HG02852 (cell line): ENCODE measurements around the gene ATIC.

Experiments used
- ATAC-seq: cut with Tn5 transposase; IDR thresholded peaks from one replicate; pipeline ENCODE4 v1.9.1; 2021; ENCODE audit warnings: mild to moderate bottlenecking, moderate library complexity; ENCODE audit not compliant: unreplicated experiment

The ATIC gene

GRCh38 chr2:215374642-215375466 lies 63.0 kb downstream of the ATIC start:
- ATAC-seq, result no peak

GRCh38 chr2:215375467-215375830 lies 63.6 kb downstream of the ATIC start:
- no peak for ATAC-seq

DNA sequence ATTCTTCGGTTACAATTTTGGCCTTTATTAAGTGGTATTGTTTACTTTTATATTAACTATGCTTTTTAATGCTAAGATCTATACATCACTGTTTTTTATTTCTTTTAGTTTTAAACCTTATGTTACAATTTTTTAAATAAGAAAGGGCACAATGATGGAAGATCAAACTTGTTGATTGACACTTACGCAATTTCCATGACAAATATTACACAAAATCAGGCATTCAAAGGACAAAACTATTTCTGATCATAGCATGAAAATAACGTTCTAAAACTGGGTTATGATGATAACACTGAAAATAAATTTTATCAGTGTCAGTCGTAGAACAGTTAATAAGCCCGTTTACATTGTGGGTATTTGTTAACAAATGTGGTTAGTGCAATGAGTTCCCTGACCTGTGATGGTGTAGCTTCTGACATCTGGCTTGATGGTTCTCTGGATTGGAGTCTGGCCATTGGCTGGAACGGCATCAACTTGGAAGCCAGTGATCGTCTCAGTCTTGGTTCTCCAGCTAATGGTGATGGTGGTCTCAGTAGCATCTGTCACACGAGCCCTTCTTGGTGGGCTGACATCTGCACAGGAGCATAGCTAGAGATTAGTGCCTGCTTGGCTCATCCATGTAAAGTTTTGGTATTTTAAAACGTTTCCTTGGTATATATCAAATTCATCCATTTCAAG lies 64.4 kb downstream of the ATIC start:
- ATAC-seq, result no peak

DNA sequence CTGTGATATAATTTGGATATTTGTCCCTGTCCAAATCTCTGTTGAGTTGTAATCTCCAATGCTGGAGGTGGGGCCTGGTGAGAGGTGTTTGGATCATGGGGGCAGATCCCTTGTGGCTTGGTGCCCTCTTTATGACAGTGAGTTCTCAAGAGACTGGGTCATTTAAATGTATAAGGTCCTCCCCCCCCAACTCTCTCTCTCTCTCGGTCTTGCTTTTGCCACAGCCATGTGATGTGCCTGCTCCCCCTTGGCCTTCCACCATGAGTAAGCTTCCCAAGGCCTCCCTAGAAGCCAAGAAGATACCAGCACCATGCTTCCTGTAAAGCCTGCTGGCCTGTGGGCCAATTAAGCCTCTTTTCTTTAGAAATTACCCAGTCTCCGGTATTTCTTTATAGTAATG lies 65.4 kb downstream of the ATIC start:
- ATAC-seq, result no peak

- ATAC-seq, result no peak
These were observed 66.2 kb downstream of the ATIC start for GRCh38 chr2:215378045-215378444.

- ATAC-seq, result no peak
These were observed 67.2 kb downstream of the ATIC start for GRCh38 chr2:215379039-215379438.

GRCh38 chr2:215379948-215380347 lies 68.1 kb downstream of the ATIC start:
- no peak for ATAC-seq

GRCh38 chr2:215380699-215381098 lies 68.8 kb downstream of the ATIC start:
- ATAC-seq, result no peak

- ATAC-seq, result no peak
These were observed 70.2 kb downstream of the ATIC start for GRCh38 chr2:215382011-215382410.

- ATAC-seq, result no peak
These were observed 70.6 kb downstream of the ATIC start for GRCh38 chr2:215382480-215382879.

DNA sequence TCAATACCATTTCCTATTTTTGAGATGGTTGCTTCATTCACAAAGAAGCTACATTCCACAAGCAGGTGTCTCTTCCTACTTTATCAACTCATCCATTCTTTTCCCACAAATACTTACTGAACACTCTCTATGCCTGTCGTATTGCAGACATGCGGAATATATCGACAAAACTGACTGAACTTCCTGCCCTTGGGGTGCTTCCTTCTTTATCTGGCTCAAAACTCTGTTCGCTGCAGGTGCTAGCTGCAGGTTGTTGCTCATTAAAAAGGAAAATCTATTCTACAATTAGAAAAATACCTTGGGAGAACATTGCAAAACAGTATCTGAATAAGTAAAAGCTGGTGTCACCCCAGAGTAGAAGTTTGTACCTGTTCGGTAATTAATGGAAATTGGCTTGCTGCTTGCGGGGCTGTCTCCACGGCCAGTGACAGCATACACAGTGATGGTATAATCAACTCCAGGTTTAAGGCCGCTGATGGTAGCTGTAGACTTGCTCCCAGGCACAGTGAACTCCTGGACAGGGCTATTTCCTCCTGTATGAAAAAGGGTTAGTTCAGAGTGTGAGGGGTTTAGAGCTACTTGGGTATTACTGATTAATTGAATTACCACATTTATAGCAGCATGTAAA lies 71.9 kb downstream of the ATIC start:
- ATAC-seq, result no peak

GRCh38 chr2:215384710-215385109 lies 72.9 kb downstream of the ATIC start:
- no peak for ATAC-seq

DNA sequence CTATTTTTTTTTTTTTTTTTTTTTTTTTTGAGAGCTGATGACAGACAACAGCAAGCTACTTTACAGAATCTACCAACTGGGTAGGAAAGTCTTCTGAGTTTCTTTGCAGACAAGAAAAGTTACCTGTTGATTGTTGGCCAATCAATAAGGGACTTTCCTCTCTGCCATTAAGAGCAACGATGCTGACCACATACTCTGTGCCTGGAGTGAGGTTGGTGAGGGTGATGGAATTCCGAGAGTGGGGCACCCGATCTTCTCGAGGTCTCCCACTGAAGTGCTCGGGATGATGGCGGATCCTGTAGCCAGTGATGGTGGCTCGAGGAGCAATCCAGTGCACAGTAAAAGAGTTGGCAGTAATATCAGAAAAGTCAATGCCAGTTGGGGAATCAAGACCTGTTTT lies 74.7 kb downstream of the ATIC start:
- no peak for ATAC-seq

GRCh38 chr2:215388002-215388728 lies 76.3 kb downstream of the ATIC start:
- no peak for ATAC-seq

DNA sequence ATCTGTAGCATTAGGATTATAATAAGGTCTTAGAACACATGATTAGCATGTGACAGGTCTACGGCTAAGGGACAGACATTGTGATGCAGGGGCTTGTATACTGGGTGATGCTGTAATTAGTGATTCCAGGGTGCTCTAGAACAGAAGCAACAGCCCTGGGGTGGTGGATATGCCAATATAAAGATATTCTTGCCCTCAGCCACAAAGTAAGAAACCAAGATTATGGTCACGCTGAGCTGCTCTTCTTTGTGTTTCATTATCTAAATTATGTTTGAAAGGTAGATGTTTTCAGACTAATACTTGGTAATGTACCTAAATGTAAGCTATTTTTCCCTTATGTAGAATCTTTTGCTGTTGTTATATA lies 78.7 kb downstream of the ATIC start:
- ATAC-seq, result no peak

GRCh38 chr2:215391531-215391930 lies 79.7 kb downstream of the ATIC start:
- ATAC-seq, result no peak

DNA sequence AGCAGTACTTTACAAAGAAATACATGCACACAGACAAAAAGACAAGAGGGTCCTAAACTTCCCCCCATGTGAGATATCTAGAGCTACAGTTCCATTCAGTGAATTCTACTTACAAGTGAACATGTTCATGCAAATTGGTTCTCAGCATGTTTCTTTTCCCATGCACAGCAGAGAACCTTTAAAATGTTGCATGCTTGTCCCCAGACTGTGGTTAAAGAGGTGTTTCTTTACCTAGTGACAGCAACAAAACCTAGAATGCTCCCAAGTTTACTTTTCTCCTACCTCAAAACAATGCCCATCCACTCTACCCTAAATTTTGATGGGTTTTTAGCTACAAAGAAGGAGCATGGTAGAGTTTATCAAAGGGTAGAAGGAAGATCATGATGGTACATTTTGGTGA lies 80.3 kb downstream of the ATIC start:
- no peak for ATAC-seq

DNA sequence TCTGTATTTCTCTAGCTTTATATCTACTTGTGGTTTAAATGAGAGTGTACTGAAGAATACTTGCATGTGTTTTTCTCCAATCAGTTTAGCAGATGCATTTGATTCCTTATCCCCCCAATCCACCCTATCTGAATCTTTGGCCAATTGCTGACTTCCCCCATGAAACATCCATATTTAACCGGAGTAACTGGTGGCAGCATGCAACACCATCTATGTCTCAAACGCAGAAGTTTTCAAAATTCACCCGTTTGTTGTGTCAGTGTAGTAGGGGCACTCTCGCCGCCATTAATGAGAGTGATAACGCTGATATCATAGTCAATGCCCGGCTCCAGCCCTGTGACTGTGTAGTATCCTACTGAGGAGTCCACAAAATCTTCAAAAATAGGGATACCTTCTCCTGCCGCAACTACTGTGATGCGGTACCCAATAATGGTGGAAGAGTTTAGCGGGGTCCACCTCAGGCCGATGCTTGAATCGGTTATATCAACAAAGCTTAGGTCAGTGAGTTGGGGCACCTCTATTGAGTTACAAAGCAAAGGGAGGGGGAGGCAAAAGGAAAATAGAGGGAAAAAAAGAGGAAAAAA lies 80.9 kb downstream of the ATIC start:
- ATAC-seq, result no peak

DNA sequence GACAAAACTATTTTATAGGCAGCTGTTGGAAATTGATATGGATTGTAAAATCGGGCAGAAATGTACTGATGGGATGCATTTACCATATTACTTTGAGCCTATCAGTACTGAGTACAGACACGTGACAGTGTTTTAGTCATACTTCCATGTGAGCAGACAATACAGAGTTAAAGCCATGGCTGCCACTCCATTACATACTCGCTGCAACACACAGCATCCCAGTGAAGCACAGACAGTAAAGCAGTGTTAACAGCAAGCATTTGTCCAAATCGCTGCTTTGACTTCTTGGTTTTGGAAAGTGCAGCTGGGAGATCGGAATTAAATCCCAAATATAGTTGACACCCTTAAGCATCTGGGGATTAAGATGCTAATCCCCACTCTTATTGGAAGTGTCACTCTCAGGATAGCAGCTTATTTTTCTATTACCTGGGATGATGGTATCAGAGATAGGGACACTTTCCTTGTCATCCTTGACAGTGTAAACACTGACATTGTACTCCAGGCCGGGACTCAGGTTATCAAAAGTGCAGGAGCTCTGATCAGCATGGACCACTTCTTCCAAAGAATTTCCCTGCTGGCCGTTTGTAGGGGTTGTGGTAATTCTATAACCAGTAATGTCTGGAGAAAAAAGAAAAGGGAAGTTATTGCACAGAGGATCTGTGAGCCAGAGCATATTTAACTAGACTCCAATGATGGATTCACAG lies 82.4 kb downstream of the ATIC start:
- ATAC-seq, result no peak

GRCh38 chr2:215395687-215396460 lies 84.0 kb downstream of the ATIC start:
- no peak for ATAC-seq
